GM19351 (cell line): ENCODE results near the gene ADGRB3.
"Not testable (repeated sequence)": the region's sequence is repeated elsewhere in the genome, so short reads cannot be mapped to it uniquely, and the experiment has no call there.

Experiments used
- ATAC-seq: cut with Tn5 transposase; IDR thresholded peaks from one replicate; pipeline ENCODE4 v1.9.1; 2021; ENCODE audit warnings: mild to moderate bottlenecking, moderate library complexity; ENCODE audit not compliant: unreplicated experiment

ADGRB3 gene

DNA sequence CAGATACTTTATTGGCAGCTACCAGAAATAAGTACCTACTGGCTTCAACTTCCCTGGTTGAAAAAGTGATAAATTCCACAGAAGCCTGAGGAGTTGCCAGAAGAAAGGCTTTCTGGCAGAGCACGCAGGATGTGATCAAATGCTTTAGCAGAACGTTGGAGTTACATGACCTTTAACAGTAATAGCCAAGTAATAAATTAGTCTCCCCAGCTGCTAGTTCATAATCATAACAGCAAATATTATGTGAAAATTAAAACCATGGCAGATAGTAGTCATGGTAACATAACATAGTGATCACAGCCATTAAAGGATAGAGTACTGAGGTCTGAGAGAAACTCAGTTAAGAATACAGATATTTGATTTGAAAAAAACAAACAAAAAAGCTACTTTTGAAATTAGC is 567.7 kb downstream of the ADGRB3 start:
- no peak for ATAC-seq

DNA sequence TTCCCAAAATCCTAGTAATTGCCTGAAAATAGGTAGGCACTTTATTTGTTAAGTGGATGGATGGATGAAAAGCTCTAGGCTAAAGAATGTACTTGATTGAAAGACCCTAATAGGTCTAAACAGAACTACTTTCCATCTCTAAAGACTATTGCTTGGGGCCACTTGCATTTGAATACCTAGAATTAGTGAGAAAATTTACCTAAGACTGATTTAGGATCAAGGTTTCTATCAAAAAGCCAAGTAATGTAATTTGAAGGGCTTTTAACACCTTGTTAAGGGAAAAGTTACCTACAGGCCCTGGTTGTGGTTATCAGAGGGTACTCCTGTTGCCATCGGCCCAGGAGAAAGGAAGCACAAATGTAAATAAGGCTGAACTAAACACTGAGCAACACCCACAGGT is 581.0 kb downstream of the ADGRB3 start:
- no peak for ATAC-seq

DNA sequence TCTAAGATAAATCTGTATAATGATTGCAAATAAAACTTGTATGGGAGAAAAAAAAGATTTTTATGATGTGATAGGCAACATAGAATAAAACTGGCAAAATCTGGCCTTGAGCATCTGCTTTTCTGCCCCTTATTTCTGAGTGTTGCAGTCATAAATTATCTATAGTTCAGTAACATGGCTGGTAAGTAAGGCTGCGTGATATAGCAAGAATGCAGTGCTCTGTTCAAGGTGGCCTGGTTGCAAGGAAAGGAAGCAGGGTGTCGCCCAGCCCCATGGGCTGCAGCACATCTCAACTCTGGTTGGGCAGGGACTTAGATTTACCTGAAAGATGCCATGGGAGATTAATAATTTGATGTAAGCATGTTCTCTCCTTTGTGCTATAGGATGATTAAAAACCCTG is 582.3 kb downstream of the ADGRB3 start:
- ATAC-seq, result no peak

DNA sequence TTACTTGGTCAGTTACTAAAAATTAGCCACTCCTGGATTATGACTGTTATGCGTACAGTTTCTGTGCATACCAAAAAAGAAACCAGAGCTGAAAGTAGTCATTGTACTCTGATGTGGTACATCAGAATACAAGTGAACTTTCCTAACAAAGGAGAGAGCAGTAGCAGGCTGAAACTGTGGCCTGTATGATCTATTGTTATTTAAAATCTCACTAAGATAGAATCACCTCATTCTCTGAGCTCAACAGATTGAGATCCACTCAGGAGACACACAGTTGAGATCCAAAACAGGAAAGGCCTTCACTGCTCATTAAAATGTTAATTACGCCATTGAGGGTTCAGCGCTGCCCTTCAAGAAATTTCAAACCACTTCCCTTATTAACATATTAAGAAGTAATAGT is 585.3 kb downstream of the ADGRB3 start:
- no peak for ATAC-seq

DNA sequence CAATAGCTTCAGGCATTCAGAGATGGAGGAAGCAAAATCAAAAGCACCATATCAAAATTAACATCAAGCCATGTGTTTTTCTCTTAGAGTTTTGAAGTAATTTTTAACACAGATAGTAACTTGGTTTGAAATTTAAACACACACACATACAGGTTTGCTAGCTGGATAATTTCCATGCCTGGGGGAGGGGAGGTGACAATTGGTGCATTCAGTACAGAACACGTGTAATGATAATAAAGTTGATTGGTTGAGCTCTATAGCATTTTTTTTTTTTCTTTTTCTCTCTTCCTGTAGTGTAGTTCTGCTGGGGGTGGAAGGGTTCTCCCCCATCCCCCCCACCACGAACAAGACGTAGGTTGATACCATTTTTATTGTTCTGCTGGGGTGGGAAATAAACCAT is 596.9 kb downstream of the ADGRB3 start:
- no peak for ATAC-seq

DNA sequence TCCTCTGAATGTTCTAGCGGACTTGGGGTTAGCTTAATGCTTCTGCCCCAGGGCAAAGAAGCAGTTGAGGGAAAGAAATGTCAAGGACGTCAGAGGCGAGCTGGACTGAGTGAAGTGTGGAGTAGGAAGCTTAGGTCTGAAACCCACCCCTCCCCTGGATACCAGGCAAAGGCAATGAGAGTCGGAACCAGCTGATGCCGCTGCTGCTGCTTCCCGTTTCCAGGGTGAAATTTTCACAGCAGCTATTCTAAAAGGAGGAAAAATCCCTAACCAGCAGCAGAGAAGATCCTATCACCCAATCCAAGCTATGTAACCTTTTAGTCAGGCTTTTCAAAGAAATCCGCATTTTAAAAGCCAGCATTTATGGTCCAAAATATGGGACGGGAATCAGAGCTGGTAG is 597.4 kb downstream of the ADGRB3 start:
- ATAC-seq, result no peak

DNA sequence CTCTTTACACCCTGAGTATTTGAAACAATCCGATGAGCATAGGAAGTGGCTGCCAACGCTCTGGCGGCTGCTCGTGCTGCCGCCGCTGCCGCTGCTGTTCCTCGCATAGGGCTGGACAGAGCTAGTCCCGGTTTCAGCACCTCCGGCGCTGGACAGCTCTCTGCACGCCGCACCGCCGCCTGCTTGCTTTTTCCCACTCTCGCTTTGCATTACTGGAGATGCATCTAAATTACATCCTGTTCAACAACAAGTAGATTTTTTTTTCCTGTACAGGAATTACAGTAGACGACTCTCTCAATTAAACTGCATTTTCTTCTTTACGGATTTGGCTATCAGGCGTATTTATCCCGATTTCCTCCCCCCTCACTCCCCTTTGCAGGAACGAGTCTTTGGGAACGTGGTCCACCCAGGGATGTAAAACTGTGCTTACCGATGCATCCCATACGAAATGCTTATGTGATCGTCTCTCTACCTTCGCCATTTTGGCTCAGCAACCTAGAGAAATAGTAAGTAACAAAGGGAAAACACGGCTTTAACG is 597.9 kb downstream of the ADGRB3 start:
- peak; percentile 96 for ATAC-seq

DNA sequence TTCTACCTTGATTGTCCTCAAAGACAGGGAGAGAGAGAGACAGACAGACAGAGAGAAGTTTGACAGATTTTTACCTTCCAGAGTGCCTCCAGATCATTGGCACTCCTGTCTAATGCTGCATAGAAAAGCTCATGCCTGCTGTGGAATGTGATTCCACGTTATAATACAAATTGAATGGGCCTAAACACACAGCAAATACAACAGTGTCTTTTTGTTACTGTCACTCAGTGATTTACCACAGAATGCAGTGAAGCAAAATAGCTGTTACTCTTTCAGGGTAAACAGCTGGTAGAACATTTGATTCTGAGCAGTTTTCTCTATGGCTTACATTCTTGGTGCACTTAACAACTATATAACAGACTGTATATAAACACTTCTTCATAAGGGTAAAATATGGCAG is 603.0 kb downstream of the ADGRB3 start:
- no peak for ATAC-seq

DNA sequence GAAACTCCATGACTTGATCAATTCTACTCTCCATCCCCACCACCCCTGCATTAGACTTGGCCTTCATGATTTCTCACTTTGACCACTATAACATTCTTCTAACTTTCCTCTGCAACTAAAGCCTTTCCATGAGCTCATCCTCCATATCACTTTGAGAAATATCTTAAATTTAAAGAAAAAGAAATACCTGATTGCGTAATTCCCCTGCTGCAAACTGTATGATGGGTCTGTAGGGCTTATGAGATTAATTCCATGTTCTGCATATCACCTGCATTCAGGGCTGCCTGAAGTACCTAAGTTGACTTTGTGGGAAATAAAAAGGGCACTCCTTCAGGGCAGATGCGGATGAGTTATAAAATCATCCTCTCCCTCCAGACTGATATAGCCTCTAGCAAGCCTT is 611.9 kb downstream of the ADGRB3 start:
- no peak for ATAC-seq

DNA sequence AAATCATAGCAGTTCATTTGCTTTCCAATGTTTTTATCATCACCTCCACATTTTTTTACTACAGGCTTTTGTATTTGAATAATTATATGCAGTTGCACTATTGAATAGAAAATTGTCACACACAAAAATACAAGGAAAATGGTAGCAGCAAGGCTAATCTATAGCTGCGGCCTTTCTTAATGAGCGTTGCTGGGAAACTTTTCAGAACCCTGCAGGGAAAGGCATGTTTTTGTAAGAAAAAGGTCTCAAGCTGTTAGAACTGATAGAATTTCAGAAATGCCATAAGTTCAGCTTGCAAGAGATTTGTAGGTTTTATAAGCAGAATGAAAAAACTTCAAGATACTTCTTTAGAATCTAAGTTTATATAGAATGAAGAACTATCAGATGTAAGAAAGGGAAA is 625.9 kb downstream of the ADGRB3 start:
- ATAC-seq, result no peak

DNA sequence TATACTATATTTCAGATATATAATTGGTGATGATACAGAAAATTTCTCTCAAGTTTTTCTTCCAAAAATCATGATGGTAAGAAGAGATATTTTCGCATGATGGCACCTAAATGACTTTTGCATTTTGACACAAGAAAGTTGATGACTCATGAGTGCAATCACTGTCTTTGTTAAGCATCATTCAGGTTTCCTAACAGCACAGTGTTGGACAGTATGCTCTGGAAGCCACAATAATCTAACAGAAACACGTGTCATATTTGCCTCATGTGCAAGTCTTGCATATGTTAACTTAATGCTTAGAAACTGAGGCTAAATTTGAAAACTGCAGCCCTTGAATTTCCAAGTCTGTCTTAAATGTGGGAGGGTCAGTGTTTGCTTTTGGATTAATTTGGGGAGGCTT is 628.2 kb downstream of the ADGRB3 start:
- ATAC-seq, result no peak

DNA sequence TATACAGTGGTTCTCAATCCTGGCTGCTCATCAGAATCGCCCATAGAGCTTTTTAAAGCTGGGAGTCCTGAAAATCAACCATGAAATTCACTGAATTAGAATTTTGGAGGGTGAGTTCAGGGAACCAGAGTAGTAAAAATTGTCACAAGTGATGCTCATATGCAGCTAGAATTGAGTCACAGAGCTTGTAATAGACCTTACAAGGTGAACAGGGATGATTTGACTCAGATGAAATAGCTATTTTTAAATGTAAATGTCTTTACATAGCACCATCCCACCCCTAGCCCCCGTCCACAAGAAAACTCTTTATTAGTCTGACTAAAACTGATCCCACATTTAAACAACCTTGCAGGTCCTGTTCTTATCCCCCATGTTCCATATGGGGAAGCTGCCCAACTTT is 630.0 kb downstream of the ADGRB3 start:
- no peak for ATAC-seq

DNA sequence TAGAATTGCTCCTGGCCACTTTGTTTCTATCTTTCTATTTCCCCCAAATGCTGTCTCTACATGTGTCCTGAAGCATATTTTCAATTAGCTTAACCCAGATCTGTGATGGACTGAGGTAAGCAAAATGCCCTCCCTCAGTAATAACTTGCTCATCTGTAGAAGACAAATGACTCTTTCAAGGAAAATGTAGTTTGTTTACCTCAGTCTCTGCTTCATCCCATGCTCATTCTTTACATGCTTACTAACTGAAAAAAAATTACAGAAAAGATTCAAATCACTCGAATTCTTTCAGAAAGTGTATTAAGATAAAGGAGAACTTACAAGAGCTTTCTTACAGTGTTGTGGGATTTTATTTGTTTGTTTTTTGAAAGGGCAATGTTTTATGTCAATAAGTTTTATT is 630.6 kb downstream of the ADGRB3 start:
- no peak for ATAC-seq

DNA sequence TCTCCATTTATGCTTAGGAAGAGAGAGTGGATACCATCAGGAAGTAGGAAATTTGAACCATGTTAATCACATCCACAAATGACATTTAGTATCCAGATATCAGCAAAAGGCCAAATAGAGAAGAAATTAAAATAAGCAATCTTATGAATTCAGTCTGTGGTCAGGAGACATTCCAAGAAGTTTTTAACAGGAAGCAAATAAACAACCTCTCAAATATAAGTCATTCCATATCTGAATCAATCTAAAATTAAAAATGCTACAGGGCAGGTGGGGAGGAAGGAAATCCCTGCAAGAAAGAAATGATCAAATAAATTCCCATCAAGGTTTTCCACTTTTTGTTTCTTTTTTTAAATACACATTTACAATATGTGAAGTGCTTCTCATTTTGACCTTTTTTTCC is 641.1 kb downstream of the ADGRB3 start:
- ATAC-seq, result no peak

DNA sequence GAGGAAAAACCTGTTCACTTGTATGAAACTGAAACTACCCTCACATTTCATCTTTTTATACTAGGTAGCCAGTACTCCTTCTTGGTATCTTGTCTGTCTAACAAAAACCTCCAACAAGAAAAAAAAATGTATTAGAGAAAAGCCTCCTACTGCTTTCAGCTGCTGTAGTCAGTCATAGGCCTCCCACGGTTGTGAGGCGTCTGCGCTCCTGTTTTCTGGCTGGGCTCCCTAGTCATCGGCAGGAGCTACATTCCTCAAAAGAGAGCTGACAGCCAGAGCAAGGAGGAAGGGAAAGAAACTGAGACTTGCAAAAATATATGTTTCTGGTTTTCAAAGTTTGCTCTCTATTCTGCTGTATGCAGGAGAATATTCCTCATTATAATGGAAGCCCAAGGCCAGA is 644.7 kb downstream of the ADGRB3 start:
- ATAC-seq, result no peak

DNA sequence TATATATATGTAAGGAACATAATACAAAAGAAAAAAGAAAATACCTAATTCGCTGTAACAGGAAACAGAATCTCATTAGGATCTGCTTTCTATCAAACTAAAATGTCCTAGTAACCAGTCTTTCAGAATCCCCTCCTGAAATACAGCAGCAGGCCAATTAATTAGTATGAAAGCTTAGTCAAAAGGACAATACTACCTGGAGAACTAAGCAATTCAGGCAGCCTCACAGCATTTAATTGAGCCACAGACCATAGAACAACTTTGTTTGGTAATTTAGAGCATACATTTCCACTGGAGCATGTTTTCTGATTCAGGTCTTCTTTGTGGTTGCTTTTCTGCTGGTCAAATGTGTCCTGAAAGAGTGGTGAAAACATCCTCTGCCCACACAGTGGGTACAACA is 645.8 kb downstream of the ADGRB3 start:
- no peak for ATAC-seq

DNA sequence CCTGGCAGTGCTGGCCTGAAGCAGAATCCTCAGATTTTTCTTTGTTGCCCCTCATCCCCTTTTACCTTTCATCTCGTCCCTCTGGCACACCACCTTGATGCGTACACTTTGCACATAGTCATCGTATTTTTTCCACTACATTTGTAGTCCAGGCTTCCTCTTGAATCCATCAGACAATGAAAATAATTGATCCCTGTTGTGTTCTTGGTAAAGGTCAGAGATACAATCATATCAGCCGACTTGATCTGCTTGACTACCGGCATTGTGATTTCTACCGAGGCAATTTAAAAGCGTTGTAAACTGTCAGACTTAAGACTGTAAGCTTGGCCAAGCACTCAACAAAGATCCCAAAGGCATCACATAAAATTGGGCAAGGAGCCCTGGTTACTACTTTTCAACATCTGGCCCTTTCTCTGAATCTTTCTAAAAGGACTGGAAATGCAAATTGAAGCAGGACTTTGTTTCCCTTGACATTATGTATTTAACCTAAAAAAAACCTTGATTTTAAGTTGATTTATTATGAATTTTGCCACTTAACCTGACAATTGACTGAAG is 649.2 kb downstream of the ADGRB3 start:
- no peak for ATAC-seq

DNA sequence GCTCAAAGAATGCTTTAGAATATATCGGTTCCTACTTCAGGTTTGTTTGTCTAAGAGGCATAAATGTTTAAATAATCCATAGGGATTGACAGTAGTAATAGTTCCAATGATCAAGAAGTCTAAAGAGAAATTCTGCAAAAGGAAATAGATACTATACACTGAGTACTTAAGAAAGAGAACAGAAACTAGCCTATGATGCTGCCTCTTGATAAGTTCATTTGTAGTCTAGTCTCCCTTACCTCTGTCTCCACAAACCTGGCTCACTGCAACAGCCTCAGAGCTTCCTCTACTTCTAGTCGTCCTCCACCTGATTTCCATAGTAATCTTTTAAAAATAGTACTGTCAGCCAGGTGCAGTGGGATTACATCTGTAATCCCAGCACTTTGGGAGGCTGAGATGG is 650.0 kb downstream of the ADGRB3 start:
- peak; percentile 60 for ATAC-seq

DNA sequence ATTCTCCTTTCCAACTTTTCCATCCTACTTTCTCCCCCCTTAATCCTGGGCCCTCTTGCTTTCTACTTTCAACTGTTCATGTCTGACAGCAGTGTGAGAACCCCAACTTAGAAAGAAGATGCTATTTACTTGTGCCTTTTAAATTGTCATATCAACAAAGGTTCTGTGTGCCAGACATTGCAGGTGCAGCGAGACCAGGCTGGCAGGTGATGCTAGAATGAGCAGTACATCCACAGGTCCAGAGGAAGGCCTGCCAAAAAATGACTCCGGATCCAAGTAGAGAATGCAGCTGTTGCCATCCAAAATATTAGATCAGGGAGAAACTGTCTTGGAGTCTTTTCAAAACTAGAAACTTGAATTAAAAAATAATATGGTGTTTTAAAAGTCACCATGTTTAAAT is 651.2 kb downstream of the ADGRB3 start:
- no peak for ATAC-seq

DNA sequence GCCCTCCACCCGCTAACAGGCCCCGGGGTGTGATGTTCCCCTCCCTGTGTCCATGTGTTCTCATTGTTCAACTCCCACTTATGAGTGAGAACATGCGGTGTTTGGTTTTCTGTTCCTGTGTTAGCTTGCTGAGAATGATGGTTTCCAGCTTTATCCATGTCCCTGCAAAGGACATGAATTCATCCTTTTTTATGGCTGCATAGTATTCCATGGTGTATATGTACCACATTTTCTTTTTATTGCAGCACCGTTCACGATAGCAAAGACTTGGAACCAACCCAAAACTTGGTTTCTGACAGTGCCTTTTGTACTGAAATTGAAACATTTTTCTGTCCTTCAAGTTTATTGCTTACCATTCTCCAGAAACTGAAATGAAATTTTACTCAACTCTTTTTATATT is 653.1 kb downstream of the ADGRB3 start:
- not testable (repeated sequence) for ATAC-seq

DNA sequence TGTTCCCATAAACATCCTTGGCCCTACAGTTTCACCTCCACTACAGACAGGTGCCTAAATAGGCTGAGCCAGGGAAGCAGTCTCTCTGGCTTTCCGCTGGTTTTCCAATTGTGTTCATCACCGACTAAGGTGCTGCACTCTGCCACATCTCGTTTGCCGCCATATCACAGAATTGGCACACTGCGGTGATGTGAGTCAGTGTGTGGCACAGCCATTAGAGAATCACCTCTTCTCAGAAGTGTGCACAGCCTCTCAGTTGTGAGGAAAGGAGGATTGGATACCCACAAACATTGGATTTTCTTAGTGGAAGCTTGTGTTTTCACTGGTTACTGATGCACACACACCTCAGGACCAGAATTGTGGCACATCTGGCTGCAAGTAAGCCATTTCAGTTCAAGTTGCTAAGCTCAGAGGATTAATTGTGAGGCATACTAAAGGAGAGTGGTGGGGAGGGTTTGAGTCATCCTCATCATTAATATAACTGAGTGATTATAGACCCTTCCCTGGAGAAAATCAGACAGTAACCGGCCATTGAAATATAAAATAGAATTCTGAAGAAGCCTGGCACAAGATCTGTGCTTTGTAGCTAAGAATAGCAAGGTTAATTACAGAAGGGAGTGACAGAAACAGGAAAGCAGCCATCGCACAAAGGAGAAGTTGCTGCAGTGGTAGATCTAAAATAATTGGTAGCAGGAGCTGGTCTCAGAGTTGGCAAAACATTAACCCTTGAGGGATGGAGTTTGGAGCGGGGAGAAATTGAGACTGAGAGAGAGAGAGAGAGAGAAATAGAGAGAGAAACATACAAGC is 654.8 kb downstream of the ADGRB3 start:
- ATAC-seq, result no peak

DNA sequence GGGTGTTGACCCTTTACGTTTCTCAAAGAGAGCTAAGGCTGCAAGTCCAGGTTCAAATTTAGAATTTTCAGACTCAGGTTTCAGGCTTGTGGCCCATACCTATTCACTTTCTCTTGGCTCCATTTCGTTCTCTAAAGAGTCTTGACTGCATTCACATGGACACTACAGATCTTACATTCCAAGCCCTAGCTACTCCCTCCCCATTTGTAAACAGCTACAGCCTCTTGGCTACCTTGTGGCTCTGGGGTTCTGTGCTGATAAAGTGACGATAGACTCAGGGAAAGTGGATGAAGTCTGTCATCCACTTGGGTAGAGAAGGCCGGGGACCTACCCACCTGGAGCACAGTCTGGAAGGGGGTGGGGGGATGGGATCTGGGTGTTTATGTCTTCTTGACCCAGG is 658.4 kb downstream of the ADGRB3 start:
- no peak for ATAC-seq

DNA sequence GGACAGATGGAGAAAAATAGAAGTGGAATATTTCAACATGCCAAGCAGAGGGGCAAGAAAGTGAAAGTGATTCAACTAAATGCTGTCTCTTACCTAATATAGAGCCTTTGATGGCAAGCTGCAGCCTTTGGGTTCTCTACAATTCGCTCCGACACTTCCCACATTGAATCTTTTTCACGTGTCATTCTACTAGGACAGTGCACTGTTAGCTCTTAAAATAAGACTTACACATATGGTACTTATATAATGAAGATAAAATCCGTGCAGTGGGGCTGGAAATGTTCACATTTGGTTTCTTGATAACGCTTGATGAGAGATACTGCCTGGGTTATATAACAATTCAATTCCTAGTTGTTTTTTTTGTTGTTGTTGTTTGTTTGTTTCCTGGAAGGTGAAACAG is 659.3 kb downstream of the ADGRB3 start:
- no peak for ATAC-seq
